IMR-90 (cell line): ENCODE measurements around the gene NLRC5. TPM values are rescaled to one million over a fixed set of nuclear protein-coding genes. Genes with fewer than 3 reads are reported as not detected.

Experiments
- ATAC-seq: fragments of 200-7000 bp; cut with Tn5 transposase; 2 replicates; pipeline ENCODE4 v1.9.1; 2020; ENCODE audit warnings: low read depth, mild to moderate bottlenecking, moderate library complexity
- BruUV-seq: library from RNA; stranded (reverse); fragments of 400-500 nt; replicated peaks from 2 replicates; lab custom pipeline; 2021; lab: Mats Ljungman, UMichigan
- CTCF ChIA-PET: fragments of 300-600 bp; formaldehyde crosslinking; extraction: SDS; loops from one replicate; lab custom pipeline; 2021; ENCODE audit warnings: antibody characterized with exemption; lab: Yijun Ruan, JAX
- POLR2A ChIA-PET: fragments of 300-600 bp; sonication (Branson Sonifier 250); formaldehyde crosslinking; loops from one replicate; lab custom pipeline; 2022; ENCODE audit warnings: antibody characterized with exemption; ENCODE audit not compliant: unreplicated experiment; lab: Charles Lee
- DNase-seq: peaks from one replicate; pipeline ENCODE4 v3.0.0; 2013
- H2AFZ ChIP-seq: replicated peaks from 2 replicates; pipeline ENCODE3; 2013; ENCODE audit warnings: low read length, mild to moderate bottlenecking; ENCODE audit not compliant: poor library complexity
- H2AK5ac ChIP-seq: 2 replicates; pipeline ENCODE4 v1.6.1; 2013; ENCODE audit warnings: low read depth, low read length, inconsistent platforms
- H2AK9ac ChIP-seq: replicated peaks from 2 replicates; pipeline ENCODE3; 2013; ENCODE audit warnings: mild to moderate bottlenecking, low read depth, low read length, moderate library complexity; ENCODE audit not compliant: poor library complexity
- H2BK120ac ChIP-seq: 2 replicates; pipeline ENCODE4 v1.6.1; 2013; ENCODE audit warnings: low read depth, low read length, inconsistent platforms
- H2BK15ac ChIP-seq: 3 replicates; pipeline ENCODE4 v1.6.1; 2013; ENCODE audit warnings: low read depth, low read length, inconsistent platforms
- H2BK20ac ChIP-seq: 2 replicates; pipeline ENCODE4 v1.6.1; 2013; ENCODE audit warnings: low read depth, mild to moderate bottlenecking, inconsistent platforms, low read length, moderate library complexity
- H2BK5ac ChIP-seq: 2 replicates; pipeline ENCODE4 v1.6.1; 2013; ENCODE audit warnings: mild to moderate bottlenecking, low read depth, low read length, inconsistent platforms; ENCODE audit not compliant: poor library complexity, severe bottlenecking
- H3K14ac ChIP-seq: replicated peaks from 2 replicates; pipeline ENCODE4 v1.6.1; 2013; ENCODE audit warnings: low read depth, low read length, inconsistent platforms
- H3K18ac ChIP-seq: 2 replicates; pipeline ENCODE4 v1.6.1; 2013; ENCODE audit warnings: low read depth, low read length, control low read depth
- H3K23ac ChIP-seq: 2 replicates; pipeline ENCODE4 v1.6.1; 2013; ENCODE audit warnings: low read depth, low read length, inconsistent platforms
- H3K27ac ChIP-seq: 2 replicates; pipeline ENCODE4 v1.5.1; 2013; ENCODE audit warnings: mild to moderate bottlenecking, control low read depth, low read length; ENCODE audit not compliant: insufficient read depth
- H3K27me3 ChIP-seq: 2 replicates; pipeline ENCODE4 v1.6.1; 2013; ENCODE audit warnings: low read length; ENCODE audit not compliant: control insufficient read depth, insufficient read depth
- H3K36me3 ChIP-seq: 2 replicates; pipeline ENCODE4 v1.6.1; 2013; ENCODE audit warnings: low read length, mixed read lengths; ENCODE audit not compliant: control insufficient read depth, insufficient read depth
- H3K4ac ChIP-seq: 2 replicates; pipeline ENCODE4 v1.6.1; 2013; ENCODE audit warnings: low read depth, low read length, inconsistent platforms
- H3K4me1 ChIP-seq: 2 replicates; pipeline ENCODE4 v1.6.1; 2013; ENCODE audit warnings: low read length, mixed read lengths; ENCODE audit not compliant: control insufficient read depth, insufficient read depth
- H3K4me2 ChIP-seq: 2 replicates; pipeline ENCODE4 v1.6.1; 2013; ENCODE audit warnings: low read depth, mild to moderate bottlenecking, control low read depth, low read length, moderate library complexity
- H3K4me3 ChIP-seq: 2 replicates; pipeline ENCODE4 v1.5.1; 2013; ENCODE audit warnings: low read depth, mild to moderate bottlenecking, control low read depth, low read length, moderate library complexity; ENCODE audit not compliant: insufficient read depth
- H3K56ac ChIP-seq: 2 replicates; pipeline ENCODE4 v1.6.1; 2013; ENCODE audit warnings: low read length, inconsistent platforms; ENCODE audit not compliant: insufficient read depth; ENCODE audit errors: extremely low read depth
- H3K79me1 ChIP-seq, 2 experiments: 2 replicates each; pipeline ENCODE4 v1.6.1; 2013; ENCODE audit warnings: low read length in 2 of 2, inconsistent platforms in 1 of 2, low read depth in 1 of 2
- H3K9ac ChIP-seq: 2 replicates; pipeline ENCODE4 v1.6.1; 2013; ENCODE audit warnings: low read depth, low read length, control low read depth
- H3K9me1 ChIP-seq: 2 replicates; pipeline ENCODE4 v1.6.1; 2013; ENCODE audit warnings: low read length, inconsistent platforms; ENCODE audit not compliant: insufficient read depth
- H3K9me3 ChIP-seq: 2 replicates; pipeline ENCODE4 v1.6.1; 2013; ENCODE audit warnings: low read length; ENCODE audit not compliant: control insufficient read depth, insufficient read depth
- H4K20me1 ChIP-seq: 2 replicates; pipeline ENCODE4 v1.6.1; 2013; ENCODE audit warnings: low read length, inconsistent platforms; ENCODE audit not compliant: insufficient read depth
- H4K5ac ChIP-seq: 2 replicates; pipeline ENCODE4 v1.6.1; 2013; ENCODE audit warnings: mild to moderate bottlenecking, low read depth, low read length, control low read depth
- H4K8ac ChIP-seq, 2 experiments: 2 replicates each; pipeline ENCODE4 v1.6.1; 2013; ENCODE audit warnings: low read depth in 2 of 2, low read length in 2 of 2, control low read depth in 1 of 2, inconsistent platforms in 1 of 2
- H4K91ac ChIP-seq: 2 replicates; pipeline ENCODE4 v1.6.1; 2013; ENCODE audit warnings: low read depth, low read length, inconsistent platforms; ENCODE audit not compliant: insufficient read depth
- CHD1 ChIP-seq: IDR thresholded peaks from 2 replicates; pipeline ENCODE4 v1.6.1; 2012; ENCODE audit warnings: low read depth, low read length, improper control_type of control experiment
- ELK1 ChIP-seq: fragments of 150-350 bp; IDR thresholded peaks from 2 replicates; pipeline ENCODE4 v1.6.1; 2016; ENCODE audit warnings: low read depth, mild to moderate bottlenecking, low read length, moderate library complexity, borderline replicate concordance
- MAFK ChIP-seq: IDR thresholded peaks from 2 replicates; pipeline ENCODE4 v1.6.1; 2012; ENCODE audit warnings: low read depth, low read length, improper control_type of control experiment
- MAZ ChIP-seq: IDR thresholded peaks from 2 replicates; pipeline ENCODE4 v1.6.1; 2012; ENCODE audit warnings: low read depth, mild to moderate bottlenecking, low read length, improper control_type of control experiment, moderate library complexity, borderline replicate concordance
- RCOR1 ChIP-seq: IDR thresholded peaks from 2 replicates; pipeline ENCODE4 v1.6.1; 2012; ENCODE audit warnings: mild to moderate bottlenecking, low read length, improper control_type of control experiment; ENCODE audit not compliant: insufficient replicate concordance
- USF2 ChIP-seq: fragments of 150-350 bp; IDR thresholded peaks from 2 replicates; pipeline ENCODE4 v1.6.1; 2017; ENCODE audit warnings: mild to moderate bottlenecking, antibody characterized with exemption, low read length, low read depth
- WGBS, 2 experiments: methylation state at CpG; one replicate each; pipeline versions ENCODE4 v1.1.5 to v1.1.7; 2013; ENCODE audit warnings: missing lambda C conversion rate in 2 of 2; ENCODE audit not compliant: insufficient read length in 1 of 2; ENCODE audit errors: extremely low coverage in 2 of 2; 5-methylcytosine and 5-hydroxymethylcytosine counted together
- dilution Hi-C: fragments of 300-500 bp; cut with HindIII; formaldehyde crosslinking; loops from one replicate; pipeline ENCODE4 v1.14.3; 2018; ENCODE audit warnings: low sequenced_read_pairs; ENCODE audit not compliant: unreplicated experiment
- in situ Hi-C: fragments of 300-500 bp; cut with MboI; formaldehyde crosslinking; loops from 3 replicates; pipeline ENCODE4 v1.14.3; 2019; ENCODE audit warnings: low sequenced_read_pairs, inconsistent platforms, mixed read lengths
- intact Hi-C: fragments of 100-400 bp; cut with micrococcal nuclease; formaldehyde crosslinking; loops from 2 replicates; pipeline ENCODE4 v1.10.0; 2022
- polyA plus RNA-seq, 3 experiments: library from polyadenylated mRNA; depleted of rRNA; stranded (reverse); fragments of >200 nt; gene quantifications; 2 replicates each; pipeline ENCODE4 v1.2.3, GENCODE V29; 2012; ENCODE audit warnings: low replicate concordance in 1 of 3
- total RNA-seq: library from RNA; depleted of rRNA; stranded (reverse); fragments of >200 nt; gene quantifications from 2 replicates; pipeline ENCODE4 v1.2.3, GENCODE V29; 2012

Gene NLRC5
- total and polyA plus RNA-seq, 2 of the 4 experiments (the other 2 are of a cell fraction), result 9.1 to 14.9 TPM

DNA sequence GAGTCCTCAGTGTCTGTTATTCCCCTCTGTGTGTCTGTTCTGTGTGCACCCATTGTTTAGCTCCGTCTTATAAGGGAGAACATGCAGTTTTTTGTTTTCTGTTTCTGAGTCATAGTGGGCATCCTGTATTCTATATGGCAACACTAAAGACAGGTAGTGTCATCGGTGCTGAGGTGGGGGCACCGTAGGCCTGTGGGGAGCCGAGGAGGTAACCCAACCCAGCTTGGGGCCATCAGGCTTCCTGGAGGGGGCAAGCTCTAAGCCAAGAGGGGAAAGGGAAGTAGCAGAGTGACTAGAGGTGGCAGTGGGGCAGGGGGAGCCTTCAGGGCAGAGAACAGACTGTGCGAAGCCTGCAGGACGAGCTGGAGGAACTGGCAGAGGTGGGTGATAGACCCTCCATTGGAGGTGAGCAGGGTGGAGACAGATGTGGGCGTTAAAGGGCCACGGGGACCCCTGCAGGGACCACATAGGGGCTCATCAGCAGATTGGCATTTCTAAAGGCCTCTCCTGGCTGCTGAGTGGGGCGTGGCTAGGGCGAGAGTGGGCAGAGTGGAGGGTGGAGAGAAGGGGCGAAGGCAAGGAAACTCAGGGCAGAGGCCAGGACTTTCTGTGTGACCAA lies 139.5 kb downstream of the NLRC5 start:
- ChIA-PET CTCF (no interaction called here), POLR2A (no interaction called here)
- Histone ChIP-seq H3K4ac (no peak overlapping the region), H3K14ac (no peak overlapping the region), H2BK5ac (no peak overlapping the region), H4K20me1 (no peaks in the 10 kb centered on the region), H3K79me1 (no peaks in the 10 kb centered on the region), H3K4me1 (no peaks in the 10 kb centered on the region), H4K8ac (no peak overlapping the region), H3K9me1 (peaks cover 6% of the 10 kb centered on the region; the same call in 1 of the 2 replicates), H2BK15ac (no peak overlapping the region), H3K4me2 (no peak overlapping the region), H2AK5ac (no peak overlapping the region), H3K56ac (no peak overlapping the region), H2AK9ac (no peak overlapping the region), H2BK120ac (no peak overlapping the region), H3K9ac (no peak overlapping the region), H2AFZ (no peak overlapping the region), H3K18ac (no peak overlapping the region), H2BK20ac (no peak overlapping the region), H4K91ac (no peak overlapping the region), H3K27ac (no peak overlapping the region), H3K9me3 (no peaks in the 10 kb centered on the region), H3K4me3 (no peak overlapping the region), H3K23ac (no peak overlapping the region), H3K36me3 (no peaks in the 10 kb centered on the region), H3K27me3 (no peaks in the 10 kb centered on the region), H4K5ac (no peak overlapping the region)
- intact Hi-C loops (no loop called here), in situ Hi-C loops (no loop called here), dilution Hi-C loops (no loop called here)
- DNase-seq (no peak), ATAC-seq (no peak)
- BruUV-seq, result no TSS peak
- no peak for TF ChIP-seq USF2
- no peak for TF ChIP-seq CHD1
- TF ChIP-seq MAFK, result no peak
- TF ChIP-seq RCOR1, result no peak
- TF ChIP-seq ELK1, result no peak
- TF ChIP-seq MAZ, result no peak
- 80% methylated on average over 7 of the region's 11 CpGs; no CpG with 5 or more reads in 1 of the 2 experiments for WGBS, 2 experiments
